ENCODE measurements around the gene TNIK. TPM values are rescaled to one million over a fixed set of nuclear protein-coding genes. Genes with fewer than 3 reads are reported as not detected.

Gene TNIK
- total and polyA plus RNA-seq, 2 of the 13 experiments (the other 11 are each of a cell fraction or from before 2014, with no cell fraction given) = 0.15 to 0.22 TPM

DNA sequence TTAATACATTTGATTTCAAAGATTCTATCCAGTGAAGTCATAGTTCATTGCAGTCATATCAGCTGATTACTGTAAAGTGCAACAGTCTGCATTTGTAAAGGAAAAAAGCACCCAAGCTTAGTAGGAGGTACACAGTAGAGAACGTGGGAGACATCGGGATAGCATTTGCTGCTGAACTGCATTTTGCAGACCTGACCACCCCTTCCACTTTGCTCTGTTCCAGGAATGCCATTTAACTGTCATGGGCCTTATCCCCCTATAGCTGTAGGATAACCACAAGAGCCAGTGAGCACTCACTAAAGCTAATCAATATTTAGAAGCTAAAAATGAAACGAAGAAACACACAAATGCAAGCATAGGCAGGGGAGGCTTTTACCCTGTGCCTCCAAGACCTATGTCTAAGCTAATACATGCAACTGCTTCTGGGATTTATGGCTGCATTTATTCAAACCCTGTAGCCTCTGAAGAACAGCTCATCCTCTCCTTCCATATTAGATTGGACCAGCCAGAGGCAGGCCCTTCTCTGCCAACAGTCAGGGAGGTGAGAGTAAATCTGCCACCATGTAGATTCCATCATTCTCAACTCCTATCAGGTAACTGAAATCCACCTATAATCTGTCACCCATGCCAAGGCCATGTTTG lies 23.0 kb downstream of the TNIK start (continued):
- no peak for TF ChIP-seq RARA (CRISPR knock-in tag; IDR thresholded peaks at IDR 0.05)
- TF ChIP-seq ZBTB20 (CRISPR knock-in tag; IDR thresholded peaks at IDR 0.05; ENCODE audit: borderline replicate concordance, low read depth) = no peak
- TF ChIP-seq, protein P1, sequence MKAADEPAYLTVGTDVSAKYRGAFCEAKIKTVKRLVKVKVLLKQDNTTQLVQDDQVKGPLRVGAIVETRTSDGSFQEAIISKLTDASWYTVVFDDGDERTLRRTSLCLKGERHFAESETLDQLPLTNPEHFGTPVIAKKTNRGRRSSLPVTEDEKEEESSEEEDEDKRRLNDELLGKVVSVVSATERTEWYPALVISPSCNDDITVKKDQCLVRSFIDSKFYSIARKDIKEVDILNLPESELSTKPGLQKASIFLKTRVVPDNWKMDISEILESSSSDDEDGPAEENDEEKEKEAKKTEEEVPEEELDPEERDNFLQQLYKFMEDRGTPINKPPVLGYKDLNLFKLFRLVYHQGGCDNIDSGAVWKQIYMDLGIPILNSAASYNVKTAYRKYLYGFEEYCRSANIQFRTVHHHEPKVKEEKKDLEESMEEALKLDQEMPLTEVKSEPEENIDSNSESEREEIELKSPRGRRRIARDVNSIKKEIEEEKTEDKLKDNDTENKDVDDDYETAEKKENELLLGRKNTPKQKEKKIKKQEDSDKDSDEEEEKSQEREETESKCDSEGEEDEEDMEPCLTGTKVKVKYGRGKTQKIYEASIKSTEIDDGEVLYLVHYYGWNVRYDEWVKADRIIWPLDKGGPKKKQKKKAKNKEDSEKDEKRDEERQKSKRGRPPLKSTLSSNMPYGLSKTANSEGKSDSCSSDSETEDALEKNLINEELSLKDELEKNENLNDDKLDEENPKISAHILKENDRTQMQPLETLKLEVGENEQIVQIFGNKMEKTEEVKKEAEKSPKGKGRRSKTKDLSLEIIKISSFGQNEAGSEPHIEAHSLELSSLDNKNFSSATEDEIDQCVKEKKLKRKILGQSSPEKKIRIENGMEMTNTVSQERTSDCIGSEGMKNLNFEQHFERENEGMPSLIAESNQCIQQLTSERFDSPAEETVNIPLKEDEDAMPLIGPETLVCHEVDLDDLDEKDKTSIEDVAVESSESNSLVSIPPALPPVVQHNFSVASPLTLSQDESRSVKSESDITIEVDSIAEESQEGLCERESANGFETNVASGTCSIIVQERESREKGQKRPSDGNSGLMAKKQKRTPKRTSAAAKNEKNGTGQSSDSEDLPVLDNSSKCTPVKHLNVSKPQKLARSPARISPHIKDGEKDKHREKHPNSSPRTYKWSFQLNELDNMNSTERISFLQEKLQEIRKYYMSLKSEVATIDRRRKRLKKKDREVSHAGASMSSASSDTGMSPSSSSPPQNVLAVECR (CRISPR knock-in tag; IDR thresholded peaks at IDR 0.05; ENCODE audit: borderline replicate concordance) = no peak

DNA sequence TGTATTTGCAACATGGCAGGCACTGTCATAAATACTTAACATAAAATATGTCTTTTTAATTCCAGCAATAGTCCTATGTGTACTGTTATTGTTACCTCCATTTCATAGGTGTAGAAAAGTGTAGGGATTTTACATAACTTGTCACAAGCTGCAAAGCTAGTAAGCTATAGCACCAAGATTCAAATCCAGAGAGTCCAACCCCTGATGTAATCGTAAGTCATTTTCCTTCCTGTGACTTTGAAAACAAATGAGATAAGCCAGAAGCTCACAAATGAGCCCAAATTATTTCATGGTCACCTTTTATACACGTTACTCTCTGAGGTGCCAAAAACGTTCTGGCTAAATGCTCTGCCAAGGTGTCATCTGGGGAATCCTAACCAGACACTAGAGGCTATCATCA lies 23.8 kb downstream of the TNIK start:
- Histone ChIP-seq H3K79me2 (ENCODE audit: insufficient read depth, low read length) (no peaks in the 10 kb centered on the region), H2AFZ (ENCODE audit: low read length) (no peak overlapping the region), H3K4me2 (ENCODE audit: low read depth, low read length) (no peak overlapping the region), H3K27me3 (ENCODE audit: control insufficient read depth in 1 of 2, insufficient read depth in 2 of 2, low read length in 2 of 2) (0 out of 5 replicates have a peak, but pooled peaks cover 0 to 4% of the 10 kb centered on the region in 2 experiments), H4K20me1 (ENCODE audit: insufficient read depth, low read length) (no peaks in the 10 kb centered on the region), H3K4me3 (replicated peaks in 1 of 3; ENCODE audit: insufficient read depth in 1 of 3, low read depth in 2 of 3, low read length in 3 of 3) (no peak overlapping the region), H3K36me3 (replicated peaks in 1 of 2; ENCODE audit: control insufficient read depth in 1 of 2, insufficient read depth in 2 of 2, low read length in 2 of 2) (no peaks in the 10 kb centered on the region), H3K4me1 (ENCODE audit: insufficient read depth, low read length) (no peaks in the 10 kb centered on the region), H3K9me3 (ENCODE audit: low read length) (no peaks in the 10 kb centered on the region), H3K9ac (ENCODE audit: insufficient read depth, low read depth, low read length) (no peak overlapping the region), H3K27ac (ENCODE audit: extremely low read length, insufficient read depth, low read length) (no peak overlapping the region)
- DNase-seq (ENCODE audit: low spot score) = no peak
- intact Hi-C loops (cut with micrococcal nuclease; ENCODE audit: unreplicated experiment) = no loop called here
- no TSS peak for BruUV-seq (replicated peaks)
- ATAC-seq = no peak
- FAIRE-seq = no peak
- ChIA-PET POLR2A (no interaction called here), CTCF (ENCODE audit: low intra/inter-chr PET ratio, low total read pairs) (no interaction called here)
- 2% methylated on average over 3 of the region's 3 CpGs for WGBS (ENCODE audit: low lambda C conversion rate)
- in situ Hi-C loops (cut with HindIII; ENCODE audit: extremely low pct_ligation_motif_present, low pct_unique_long_range_greater_than_20kb) = no loop called here
- TF ChIP-seq, protein P2, sequence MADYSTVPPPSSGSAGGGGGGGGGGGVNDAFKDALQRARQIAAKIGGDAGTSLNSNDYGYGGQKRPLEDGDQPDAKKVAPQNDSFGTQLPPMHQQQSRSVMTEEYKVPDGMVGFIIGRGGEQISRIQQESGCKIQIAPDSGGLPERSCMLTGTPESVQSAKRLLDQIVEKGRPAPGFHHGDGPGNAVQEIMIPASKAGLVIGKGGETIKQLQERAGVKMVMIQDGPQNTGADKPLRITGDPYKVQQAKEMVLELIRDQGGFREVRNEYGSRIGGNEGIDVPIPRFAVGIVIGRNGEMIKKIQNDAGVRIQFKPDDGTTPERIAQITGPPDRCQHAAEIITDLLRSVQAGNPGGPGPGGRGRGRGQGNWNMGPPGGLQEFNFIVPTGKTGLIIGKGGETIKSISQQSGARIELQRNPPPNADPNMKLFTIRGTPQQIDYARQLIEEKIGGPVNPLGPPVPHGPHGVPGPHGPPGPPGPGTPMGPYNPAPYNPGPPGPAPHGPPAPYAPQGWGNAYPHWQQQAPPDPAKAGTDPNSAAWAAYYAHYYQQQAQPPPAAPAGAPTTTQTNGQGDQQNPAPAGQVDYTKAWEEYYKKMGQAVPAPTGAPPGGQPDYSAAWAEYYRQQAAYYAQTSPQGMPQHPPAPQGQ (CRISPR knock-in tag; IDR thresholded peaks at IDR 0.05; ENCODE audit: borderline replicate concordance) = no peak
- TF ChIP-seq JUNB (CRISPR knock-in tag; IDR thresholded peaks at IDR 0.05; ENCODE audit: borderline replicate concordance) = no peak
- TF ChIP-seq CENPT (CRISPR knock-in tag; IDR thresholded peaks at IDR 0.05; ENCODE audit: low read depth) = no peak
- TF ChIP-seq HIVEP1 (CRISPR knock-in tag; IDR thresholded peaks at IDR 0.05) = no peak
- TF ChIP-seq, protein P3, sequence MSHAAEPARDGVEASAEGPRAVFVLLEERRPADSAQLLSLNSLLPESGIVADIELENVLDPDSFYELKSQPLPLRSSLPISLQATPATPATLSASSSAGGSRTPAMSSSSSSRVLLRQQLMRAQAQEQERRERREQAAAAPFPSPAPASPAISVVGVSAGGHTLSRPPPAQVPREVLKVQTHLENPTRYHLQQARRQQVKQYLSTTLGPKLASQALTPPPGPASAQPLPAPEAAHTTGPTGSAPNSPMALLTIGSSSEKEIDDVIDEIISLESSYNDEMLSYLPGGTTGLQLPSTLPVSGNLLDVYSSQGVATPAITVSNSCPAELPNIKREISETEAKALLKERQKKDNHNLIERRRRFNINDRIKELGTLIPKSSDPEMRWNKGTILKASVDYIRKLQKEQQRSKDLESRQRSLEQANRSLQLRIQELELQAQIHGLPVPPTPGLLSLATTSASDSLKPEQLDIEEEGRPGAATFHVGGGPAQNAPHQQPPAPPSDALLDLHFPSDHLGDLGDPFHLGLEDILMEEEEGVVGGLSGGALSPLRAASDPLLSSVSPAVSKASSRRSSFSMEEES (CRISPR knock-in tag; IDR thresholded peaks at IDR 0.05) = no peak
- TF ChIP-seq, protein P4, sequence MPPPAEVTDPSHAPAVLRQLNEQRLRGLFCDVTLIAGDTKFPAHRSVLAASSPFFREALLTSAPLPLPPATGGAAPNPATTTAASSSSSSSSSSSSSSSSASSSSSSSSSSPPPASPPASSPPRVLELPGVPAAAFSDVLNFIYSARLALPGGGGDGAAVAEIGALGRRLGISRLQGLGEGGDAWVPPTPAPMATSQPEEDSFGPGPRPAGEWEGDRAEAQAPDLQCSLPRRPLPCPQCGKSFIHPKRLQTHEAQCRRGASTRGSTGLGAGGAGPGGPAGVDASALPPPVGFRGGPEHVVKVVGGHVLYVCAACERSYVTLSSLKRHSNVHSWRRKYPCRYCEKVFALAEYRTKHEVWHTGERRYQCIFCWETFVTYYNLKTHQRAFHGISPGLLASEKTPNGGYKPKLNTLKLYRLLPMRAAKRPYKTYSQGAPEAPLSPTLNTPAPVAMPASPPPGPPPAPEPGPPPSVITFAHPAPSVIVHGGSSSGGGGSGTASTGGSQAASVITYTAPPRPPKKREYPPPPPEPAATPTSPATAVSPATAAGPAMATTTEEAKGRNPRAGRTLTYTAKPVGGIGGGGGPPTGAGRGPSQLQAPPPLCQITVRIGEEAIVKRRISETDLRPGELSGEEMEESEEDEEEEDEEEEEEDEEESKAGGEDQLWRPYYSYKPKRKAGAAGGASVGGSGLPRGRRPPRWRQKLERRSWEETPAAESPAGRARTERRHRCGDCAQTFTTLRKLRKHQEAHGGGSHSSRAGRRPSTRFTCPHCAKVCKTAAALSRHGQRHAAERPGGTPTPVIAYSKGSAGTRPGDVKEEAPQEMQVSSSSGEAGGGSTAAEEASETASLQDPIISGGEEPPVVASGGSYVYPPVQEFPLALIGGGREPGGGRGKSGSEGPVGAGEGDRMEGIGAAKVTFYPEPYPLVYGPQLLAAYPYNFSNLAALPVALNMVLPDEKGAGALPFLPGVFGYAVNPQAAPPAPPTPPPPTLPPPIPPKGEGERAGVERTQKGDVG (CRISPR knock-in tag; IDR thresholded peaks at IDR 0.05; ENCODE audit: borderline replicate concordance) = no peak
- TF ChIP-seq GTF2F1 (IDR thresholded peaks at IDR 0.05; ENCODE audit: low read length) = no peak

Measured in HepG2 (cell line).